Measurements from ENCODE around the gene C7orf33. TPM values are rescaled to one million over a fixed set of nuclear protein-coding genes. Genes with fewer than 3 reads are reported as not detected.

C7orf33 gene
- total RNA-seq, 4 donors from 2014 or later: not detected

GRCh38 chr7:148580446-148580845 is 10.1 kb upstream of the C7orf33 start:
- Histone ChIP-seq H3K9me3 (no peaks in the 10 kb centered on the region), H3K4me1 (no peaks in the 10 kb centered on the region), H3K27ac (no peak overlapping the region), H3K36me3 (no peaks in the 10 kb centered on the region), H3K27me3 (no peaks in the 10 kb centered on the region), H3K4me3 (no peak overlapping the region)
- TF ChIP-seq EP300 (IDR thresholded peaks at IDR 0.05): no peak
- no peak for TF ChIP-seq POLR2AphosphoS5 (IDR thresholded peaks at IDR 0.05)
- no peak for TF ChIP-seq CTCF (IDR thresholded peaks at IDR 0.05)
- TF ChIP-seq POLR2A (IDR thresholded peaks at IDR 0.05): no peak
- 92% methylated on average over 6 of the region's 6 CpGs for WGBS
- no peak for DNase-seq (ENCODE audit: low spot score in 2 of 2)

GRCh38 chr7:148581624-148582023 is 8.9 kb upstream of the C7orf33 start:
- no peak for DNase-seq (ENCODE audit: low spot score in 2 of 2)
- no peaks in the 10 kb centered on the region for H3K27me3 ChIP-seq
- H3K36me3 ChIP-seq: no peaks in the 10 kb centered on the region
- H3K27ac ChIP-seq: no peak overlapping the region
- TF ChIP-seq POLR2AphosphoS5 (IDR thresholded peaks at IDR 0.05) (no peak), CTCF (IDR thresholded peaks at IDR 0.05) (no peak), POLR2A (IDR thresholded peaks at IDR 0.05) (no peak), EP300 (IDR thresholded peaks at IDR 0.05) (no peak)
- WGBS: 91% methylated on average over 3 of the region's 3 CpGs
- H3K9me3 ChIP-seq: no peaks in the 10 kb centered on the region
- no peaks in the 10 kb centered on the region for H3K4me1 ChIP-seq
- no peak overlapping the region for H3K4me3 ChIP-seq

- H3K9me3 ChIP-seq: no peaks in the 10 kb centered on the region
Measured at GRCh38 chr7:148584154-148584827, 6.3 kb upstream of the C7orf33 start.

GRCh38 chr7:148585399-148585798 is 5.2 kb upstream of the C7orf33 start:
- Histone ChIP-seq H3K4me3 (no peak overlapping the region), H3K4me1 (no peaks in the 10 kb centered on the region), H3K27ac (no peak overlapping the region), H3K36me3 (no peaks in the 10 kb centered on the region), H3K9me3 (no peaks in the 10 kb centered on the region), H3K27me3 (peaks cover 8% of the 10 kb centered on the region)
- no peak for DNase-seq (ENCODE audit: low spot score in 2 of 2)
- 89% methylated on average over 7 of the region's 7 CpGs for WGBS
- TF ChIP-seq POLR2AphosphoS5 (IDR thresholded peaks at IDR 0.05): no peak
- TF ChIP-seq CTCF (IDR thresholded peaks at IDR 0.05): no peak
- no peak for TF ChIP-seq EP300 (IDR thresholded peaks at IDR 0.05)
- no peak for TF ChIP-seq POLR2A (IDR thresholded peaks at IDR 0.05)

More at GRCh38 chr7:148584154-148584827, 6.3 kb upstream of the C7orf33 start:
- Histone ChIP-seq H3K4me3 (no peak overlapping the region), H3K36me3 (no peaks in the 10 kb centered on the region), H3K27ac (no peak overlapping the region), H3K27me3 (peaks cover 8% of the 10 kb centered on the region), H3K4me1 (no peaks in the 10 kb centered on the region)
- no peak for DNase-seq (ENCODE audit: low spot score in 2 of 2)
- 61% methylated on average over 5 of the region's 5 CpGs for WGBS
- TF ChIP-seq POLR2A (IDR thresholded peaks at IDR 0.05): no peak
- no peak for TF ChIP-seq CTCF (IDR thresholded peaks at IDR 0.05)
- no peak for TF ChIP-seq EP300 (IDR thresholded peaks at IDR 0.05)
- no peak for TF ChIP-seq POLR2AphosphoS5 (IDR thresholded peaks at IDR 0.05)

GRCh38 chr7:148587076-148587475 is 3.5 kb upstream of the C7orf33 start:
- WGBS: 68% methylated on average over 3 of the region's 3 CpGs
- no peak overlapping the region for H3K27ac ChIP-seq
- no peak for TF ChIP-seq POLR2A (IDR thresholded peaks at IDR 0.05)
- no peak for TF ChIP-seq CTCF (IDR thresholded peaks at IDR 0.05)
- TF ChIP-seq POLR2AphosphoS5 (IDR thresholded peaks at IDR 0.05): no peak
- no peak for TF ChIP-seq EP300 (IDR thresholded peaks at IDR 0.05)
- no peaks in the 10 kb centered on the region for H3K36me3 ChIP-seq
- DNase-seq (ENCODE audit: low spot score in 2 of 2): no peak
- no peaks in the 10 kb centered on the region for H3K9me3 ChIP-seq
- no peaks in the 10 kb centered on the region for H3K4me1 ChIP-seq
- peaks cover 20% of the 10 kb centered on the region for H3K27me3 ChIP-seq
- no peak overlapping the region for H3K4me3 ChIP-seq
